ENCODE results near the gene ZBTB42.
A peak's percentile ranks its signal among the peaks of the same experiment; 100 is the strongest.

Gene ZBTB42

DNA sequence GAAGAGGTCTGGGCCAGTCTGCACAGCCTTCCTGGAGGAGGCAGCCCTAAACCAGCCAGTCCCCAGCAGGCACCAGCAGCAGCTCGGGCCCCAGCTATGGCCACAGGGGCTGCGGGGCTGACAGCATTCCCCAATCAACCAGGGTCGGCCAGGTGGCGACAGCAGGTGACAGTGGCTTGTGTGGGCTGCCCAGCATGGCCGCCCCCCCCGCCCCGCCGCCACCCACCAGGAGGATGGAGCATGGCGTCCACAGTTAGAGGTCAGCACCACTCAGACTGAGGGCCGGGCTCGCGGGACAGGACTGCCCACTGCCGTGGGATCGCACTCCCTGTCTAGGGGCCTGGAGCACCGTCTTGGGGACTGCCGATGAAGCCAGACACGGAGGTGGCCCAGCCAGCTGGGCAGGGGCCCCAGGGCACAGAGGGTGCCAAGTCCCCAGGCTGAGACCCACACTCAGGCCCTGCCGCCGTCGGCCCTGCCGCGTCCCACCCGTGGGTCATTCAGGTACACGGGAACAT, 20.3 kb upstream of the ZBTB42 start:
- DNase-seq (ENCODE audit: low read depth, low spot score) = no peak
- H3K4me3 ChIP-seq (ENCODE audit: low read length) = no peak overlapping the region

DNA sequence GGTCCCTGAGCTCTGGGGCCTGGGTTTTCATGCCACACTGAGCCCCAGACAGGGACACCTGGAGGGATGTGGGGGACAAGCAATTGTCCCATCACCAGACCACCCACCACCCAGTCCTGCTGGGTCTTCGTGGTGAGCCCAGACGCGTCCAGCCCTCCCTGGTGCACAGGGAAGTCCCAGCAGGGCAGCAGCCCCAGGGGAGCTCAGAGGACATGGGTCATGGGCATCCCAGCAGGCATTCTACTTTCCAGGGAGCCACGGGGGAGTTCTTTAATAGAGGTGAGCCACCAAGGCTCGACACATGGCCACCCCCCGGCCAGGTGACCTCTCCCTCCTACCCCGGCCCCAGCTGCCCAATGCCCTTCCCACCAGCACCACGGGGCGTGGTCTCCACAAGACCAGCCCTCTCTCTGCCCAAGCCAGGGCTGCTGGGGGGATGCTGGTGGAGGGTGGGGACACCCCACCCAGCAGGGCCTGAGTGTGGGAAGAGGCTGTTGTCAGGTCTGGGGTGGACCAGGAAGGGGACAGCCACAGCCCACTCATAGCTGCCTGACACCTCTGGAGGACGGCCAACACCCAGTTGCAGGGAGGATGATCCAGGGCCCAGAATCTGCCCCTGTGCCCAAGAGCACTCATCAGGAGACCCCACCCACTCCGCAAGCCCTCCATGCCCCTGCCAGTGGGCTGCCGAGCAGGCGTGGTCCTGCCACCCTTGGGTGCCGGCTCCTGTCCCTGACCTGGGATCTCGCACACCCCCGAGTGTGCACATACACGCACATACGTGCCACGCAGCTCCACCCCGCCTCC, 19.4 kb upstream of the ZBTB42 start:
- H3K4me3 ChIP-seq (ENCODE audit: low read length) = no peak overlapping the region
- no peak for DNase-seq (ENCODE audit: low read depth, low spot score)

DNA sequence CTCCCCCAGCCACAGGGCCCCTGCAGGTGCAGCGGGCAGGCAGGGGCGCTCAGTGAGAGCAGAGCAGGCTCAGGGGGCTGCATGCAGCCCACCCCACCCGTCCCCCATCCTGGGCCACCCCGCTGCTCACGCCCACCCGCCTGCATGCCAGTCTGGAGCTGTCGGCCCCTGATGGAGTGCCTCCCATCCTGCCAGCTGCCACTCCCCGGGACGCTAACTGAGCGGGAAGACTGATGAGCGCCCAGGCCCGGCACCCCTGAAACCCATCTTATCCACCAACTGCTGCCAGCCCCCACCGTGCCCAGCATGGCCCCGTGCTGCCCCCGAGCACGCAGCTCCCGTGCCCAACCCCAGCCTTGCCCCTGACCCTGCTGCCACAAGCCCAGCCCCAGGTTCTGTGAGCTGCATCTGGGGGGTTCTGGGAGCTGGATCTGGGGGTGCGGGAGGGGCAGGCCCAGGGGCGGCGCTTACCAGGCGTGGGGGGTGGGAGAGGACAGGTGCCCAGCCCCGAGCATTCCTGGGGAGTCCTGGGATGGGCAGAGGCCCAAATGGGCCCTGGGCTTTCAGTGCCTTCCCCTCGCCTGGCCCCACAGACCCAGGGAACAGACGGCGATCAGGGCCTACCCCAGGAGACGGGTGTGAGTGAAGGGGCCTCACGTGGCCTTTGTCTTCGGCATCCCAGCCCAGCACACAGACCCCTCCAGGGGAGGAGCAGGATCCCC, 18.7 kb upstream of the ZBTB42 start:
- DNase-seq (ENCODE audit: low read depth, low spot score) = no peak
- no peak overlapping the region for H3K4me3 ChIP-seq (ENCODE audit: low read length)

DNA sequence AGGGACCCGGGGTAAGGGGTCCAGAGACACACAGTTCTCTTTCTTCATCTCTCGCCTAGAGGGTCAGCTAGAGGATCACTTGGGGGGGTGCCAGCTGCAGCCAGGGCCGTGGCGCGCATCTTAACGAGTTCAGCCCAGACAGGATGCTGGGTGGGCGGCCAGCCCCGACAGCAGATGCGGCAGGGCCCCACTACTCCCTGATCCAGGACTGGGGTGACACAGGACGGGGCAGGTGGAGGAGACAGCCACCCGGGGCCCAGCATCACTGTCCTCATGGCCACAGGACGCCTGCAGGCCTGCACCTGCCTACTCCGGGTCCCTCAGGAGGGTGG, 18.1 kb upstream of the ZBTB42 start:
- DNase-seq (ENCODE audit: low read depth, low spot score) = no peak
- no peak overlapping the region for H3K4me3 ChIP-seq (ENCODE audit: low read length)

DNA sequence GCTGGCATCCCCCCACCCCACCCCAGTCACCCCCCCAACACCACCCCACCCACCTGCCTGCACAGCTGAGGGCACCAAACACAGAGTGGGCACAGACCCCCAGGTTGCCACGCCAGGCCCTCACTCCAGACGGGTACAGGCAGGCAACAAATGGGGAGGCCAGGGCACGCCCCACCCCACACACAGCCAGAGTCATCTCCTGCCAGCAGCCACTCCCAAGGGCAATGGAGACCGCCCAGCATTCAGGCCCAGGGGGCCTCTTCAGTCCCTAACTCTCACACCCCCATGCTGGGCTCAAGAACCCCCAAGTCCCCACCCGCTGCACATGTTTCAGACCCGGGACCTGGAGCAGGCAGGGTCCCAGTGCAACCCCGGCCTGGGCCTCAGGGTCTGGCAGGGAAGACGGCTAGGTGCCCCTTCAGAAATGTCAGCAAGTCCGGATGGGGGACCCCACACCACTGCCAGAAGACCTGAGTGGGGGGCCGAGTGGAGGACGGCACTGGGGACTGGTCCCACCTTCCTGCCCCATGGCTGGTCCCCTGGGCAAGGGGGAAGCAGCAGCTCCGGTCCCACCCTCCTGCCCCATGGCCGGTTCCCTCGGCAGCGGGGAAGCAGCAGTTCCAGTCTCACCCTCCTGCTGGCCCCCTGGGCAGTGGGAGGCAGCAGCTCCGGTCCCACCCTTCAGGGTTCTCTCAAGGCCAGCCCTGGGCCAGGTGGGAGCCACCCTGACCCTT, 17.2 kb upstream of the ZBTB42 start:
- DNase-seq (ENCODE audit: low read depth, low spot score) = no peak
- H3K4me3 ChIP-seq (ENCODE audit: low read length) = no peak overlapping the region

DNA sequence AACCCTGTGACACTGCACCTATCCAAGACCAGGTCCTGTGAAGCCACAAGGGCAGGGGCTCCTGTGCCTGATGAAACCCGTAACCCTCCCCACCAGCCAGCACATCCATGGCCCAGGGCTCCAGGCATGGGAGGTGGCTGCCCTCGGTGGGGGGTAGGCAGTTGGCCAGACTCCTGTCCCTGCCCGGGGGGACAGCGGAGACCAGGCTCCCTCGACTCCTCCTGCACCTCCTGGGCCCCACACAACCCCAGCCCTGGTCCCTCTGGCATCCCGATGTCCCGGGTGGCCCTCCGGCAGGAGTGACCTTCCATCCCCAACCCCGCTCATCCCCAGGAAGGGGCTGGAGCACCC, 16.7 kb upstream of the ZBTB42 start:
- DNase-seq (ENCODE audit: low read depth, low spot score) = no peak
- no peak overlapping the region for H3K4me3 ChIP-seq (ENCODE audit: low read length)

DNA sequence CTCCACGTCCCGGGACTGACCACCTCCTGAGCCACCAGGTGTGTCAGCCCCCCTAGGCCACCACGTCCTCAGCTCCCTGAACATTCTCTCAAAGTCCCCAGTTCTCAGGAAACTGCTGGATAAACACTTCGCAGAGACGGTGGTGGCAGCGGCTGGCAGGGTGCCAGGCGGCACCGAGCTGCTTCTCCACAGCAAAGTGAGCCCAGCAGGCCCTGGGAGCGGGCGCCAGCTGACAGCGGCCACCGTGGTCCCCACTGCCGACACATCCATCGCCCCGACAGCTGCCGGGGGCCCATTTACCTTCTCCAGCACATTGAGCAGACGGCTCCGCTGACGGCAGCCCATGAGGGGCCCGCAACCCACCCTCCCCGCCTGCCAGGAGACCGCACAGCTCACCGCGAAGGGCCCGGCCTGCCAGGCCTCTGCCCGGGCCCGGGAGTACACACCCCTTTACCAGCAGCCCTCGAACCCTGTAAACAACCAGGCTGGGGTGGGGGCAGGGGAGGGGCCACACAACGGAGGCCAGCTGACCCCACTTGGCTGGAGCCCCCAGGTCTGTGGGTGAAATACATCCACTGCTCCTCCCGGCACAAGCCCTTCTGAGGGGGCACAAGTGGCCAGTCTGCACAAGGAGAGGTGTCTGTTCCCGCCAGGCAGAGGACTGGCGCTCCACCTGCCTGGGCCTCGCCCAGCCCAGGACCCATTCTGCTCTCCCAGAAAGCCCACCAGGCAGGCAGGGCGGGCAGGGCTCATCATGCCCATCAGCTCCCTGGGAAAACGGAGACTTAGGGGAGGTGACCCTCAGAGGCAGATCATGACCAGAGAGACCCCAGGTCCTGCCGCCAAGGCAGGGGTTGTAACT, 15.8 kb upstream of the ZBTB42 start:
- DNase-seq (ENCODE audit: low read depth, low spot score) = no peak
- no peak overlapping the region for H3K4me3 ChIP-seq (ENCODE audit: low read length)

DNA sequence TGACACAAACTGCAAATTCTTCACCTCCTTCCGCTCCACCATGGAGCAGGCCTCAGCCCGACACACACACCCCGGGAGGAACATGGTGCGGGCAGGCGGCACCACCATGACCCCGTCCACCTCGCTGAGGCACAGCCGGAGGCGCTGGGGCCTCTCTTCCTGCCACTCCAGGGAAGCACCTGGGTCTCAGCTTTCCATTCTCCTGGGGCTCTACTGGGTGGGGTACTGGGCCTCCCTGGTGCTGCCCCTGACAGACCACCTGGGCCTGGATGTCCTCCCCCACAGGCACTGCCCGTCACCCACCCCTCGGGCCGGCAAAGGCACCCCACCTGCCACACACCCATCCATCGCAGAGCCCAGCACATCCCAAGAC, 15.2 kb upstream of the ZBTB42 start:
- no peak for DNase-seq (ENCODE audit: low read depth, low spot score)
- no peak overlapping the region for H3K4me3 ChIP-seq (ENCODE audit: low read length)

DNA sequence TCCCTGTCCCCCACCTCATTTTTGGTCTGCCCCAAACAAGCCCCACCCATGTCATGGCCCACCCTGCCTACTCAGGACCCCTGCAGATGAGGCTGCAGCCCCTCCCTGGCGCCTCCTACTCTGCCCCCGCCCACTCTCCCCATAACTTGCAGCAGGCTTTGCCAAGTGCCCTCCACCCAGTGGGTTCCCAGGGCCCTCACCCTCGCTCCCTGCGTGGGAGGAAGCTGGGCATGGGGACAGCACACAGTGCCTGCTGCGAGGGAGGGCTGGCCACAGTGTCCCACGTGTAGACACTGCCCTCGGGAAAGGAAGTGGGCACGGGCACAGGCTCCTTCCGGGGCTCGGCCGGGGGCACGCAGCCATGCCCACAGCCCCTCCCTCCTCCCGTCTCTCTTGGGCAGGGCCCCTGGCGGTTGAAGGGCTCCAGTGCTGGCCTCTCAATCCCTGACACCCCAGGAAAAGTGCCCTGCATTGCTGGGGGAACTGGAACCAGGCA, 14.8 kb upstream of the ZBTB42 start:
- no peak overlapping the region for H3K4me3 ChIP-seq (ENCODE audit: low read length)
- peak; percentile 46 for DNase-seq (ENCODE audit: low read depth, low spot score)

DNA sequence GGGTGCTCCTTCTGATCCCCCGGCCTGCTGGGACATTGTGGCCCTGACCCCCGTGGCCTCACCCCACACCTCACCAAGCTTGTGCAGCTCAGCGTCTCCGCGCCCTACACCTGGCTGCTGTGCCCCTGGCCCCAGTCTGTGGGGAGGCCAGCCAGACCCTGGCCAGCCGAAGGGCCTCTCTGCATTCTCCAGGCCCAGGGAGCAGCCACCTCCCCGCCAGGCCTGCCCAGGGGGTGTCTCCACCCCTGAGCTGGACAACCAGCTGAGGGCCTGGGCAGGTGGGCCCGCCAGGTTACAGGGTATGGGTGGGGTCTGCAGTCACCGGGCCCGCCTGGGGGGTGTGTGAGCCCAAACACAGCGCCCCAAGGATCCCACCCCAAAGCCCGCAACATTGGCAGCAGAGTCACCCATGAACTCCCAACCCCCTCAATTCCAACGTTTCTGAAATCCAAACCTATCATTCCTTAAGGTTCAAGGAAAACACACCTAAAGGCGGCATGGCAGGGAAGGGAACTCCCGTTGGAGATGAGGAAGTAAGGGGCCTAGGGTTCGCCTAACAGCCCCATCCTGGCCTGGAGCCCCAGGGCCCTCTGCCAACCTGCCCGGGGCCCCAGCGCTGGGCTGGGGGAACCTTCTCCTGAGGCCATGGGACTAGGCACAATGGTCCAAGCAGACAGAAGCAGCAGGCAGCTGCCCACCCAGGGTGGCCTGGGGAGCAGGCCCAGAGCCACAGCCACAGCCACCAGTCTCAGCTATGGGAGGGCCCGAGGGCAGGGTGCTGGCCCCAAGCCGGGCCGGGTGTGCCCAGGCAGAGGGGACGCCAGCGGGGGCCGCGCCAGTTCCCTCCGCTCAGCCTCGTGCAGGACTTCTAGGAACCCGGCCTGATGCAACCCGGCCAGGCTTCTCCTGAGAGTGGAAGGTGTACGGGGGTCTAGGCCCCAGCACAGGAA, 13.9 kb upstream of the ZBTB42 start:
- no peak overlapping the region for H3K4me3 ChIP-seq (ENCODE audit: low read length)
- no peak for DNase-seq (ENCODE audit: low read depth, low spot score)

DNA sequence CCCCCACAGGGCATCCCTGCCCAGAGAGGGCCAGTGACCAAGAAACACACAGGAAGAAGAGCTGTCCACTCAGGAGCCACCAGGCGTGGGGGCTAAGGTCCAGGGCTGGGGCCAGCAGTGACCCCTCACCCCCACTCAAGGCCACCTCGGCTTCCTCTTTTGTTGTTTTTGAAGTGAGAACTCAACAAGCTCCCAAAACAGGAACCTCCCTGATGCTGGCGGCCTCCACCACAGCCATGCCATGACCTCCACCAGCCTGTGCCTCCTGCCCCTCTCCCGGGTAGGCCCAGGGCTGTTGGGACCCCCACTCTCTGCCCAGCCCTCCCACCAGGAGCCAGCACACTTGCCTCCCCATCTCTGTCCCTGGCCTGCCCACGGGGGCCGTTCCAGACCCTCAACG, 13.2 kb upstream of the ZBTB42 start:
- H3K4me3 ChIP-seq (ENCODE audit: low read length) = no peak overlapping the region
- no peak for DNase-seq (ENCODE audit: low read depth, low spot score)

DNA sequence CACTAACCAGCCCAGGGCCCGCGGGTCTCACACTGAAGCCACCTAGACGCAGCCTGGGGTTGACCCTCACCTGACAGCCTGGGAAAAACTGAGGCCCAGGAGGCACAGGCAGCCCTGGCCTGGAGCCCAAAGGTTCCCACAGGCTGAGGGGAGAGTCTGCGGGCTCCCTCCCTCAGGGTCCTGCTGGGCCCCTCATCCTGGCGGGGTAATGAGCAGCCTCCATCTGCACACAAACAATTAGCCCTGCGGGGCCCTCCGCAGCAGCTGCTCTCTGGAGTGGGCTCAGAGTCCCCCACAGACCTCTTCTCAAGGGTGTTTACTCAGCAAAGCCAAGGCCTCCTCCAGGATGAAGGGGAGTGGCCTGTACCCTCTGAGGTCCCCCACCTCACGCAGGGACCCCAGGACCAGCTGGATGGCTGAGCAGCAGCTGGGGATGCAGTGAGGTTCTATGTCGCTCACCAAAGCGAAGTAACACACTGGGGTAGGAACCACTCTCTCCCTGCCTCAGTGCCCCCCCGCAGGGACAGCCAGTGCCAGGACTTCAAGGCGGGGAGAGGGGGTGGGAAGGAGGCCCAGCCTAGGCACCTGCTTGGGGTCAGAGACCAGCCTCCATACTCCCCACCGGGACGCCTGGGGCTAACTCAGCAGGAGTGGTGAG, 12.6 kb upstream of the ZBTB42 start:
- H3K4me3 ChIP-seq (ENCODE audit: low read length) = no peak overlapping the region
- DNase-seq (ENCODE audit: low read depth, low spot score) = no peak

DNA sequence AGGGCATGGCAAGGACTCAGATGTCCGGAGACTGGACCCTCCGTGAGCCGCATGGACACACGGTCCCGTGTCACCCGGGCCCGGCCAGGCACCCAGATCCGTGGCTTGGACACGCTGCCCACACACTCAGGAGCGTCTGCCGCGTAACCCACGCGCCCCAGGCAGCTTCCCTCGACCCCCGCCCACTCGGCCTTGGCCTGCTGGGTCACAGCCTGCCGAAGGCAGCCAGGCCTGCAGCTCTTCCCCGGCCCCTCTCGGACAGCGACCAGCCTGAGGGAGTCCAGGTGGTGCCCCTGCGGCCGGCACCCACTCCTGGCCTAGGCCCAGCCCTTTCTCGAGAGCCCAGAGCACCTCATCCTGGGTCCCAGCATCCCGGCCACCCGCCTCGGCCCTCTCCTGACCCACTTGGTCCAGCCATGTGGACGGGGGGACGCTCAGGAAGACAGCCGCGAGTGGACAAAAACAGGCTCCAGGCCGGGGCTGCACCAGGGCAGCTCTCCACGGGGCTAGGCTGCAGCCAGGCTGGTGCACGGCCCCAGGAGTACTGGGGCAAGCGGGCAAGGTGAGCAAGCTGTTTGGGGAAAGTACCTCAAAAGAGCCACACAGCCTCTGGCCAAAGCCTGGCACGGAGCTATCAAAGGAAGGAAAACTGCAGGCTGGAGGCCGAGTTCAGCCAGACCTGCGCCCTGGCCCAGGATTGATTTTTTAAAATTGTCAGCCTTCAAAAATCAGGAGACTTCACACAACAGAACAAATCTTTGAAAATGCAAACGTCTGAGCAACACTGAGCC, 11.8 kb upstream of the ZBTB42 start:
- no peak overlapping the region for H3K4me3 ChIP-seq (ENCODE audit: low read length)
- DNase-seq (ENCODE audit: low read depth, low spot score) = no peak

DNA sequence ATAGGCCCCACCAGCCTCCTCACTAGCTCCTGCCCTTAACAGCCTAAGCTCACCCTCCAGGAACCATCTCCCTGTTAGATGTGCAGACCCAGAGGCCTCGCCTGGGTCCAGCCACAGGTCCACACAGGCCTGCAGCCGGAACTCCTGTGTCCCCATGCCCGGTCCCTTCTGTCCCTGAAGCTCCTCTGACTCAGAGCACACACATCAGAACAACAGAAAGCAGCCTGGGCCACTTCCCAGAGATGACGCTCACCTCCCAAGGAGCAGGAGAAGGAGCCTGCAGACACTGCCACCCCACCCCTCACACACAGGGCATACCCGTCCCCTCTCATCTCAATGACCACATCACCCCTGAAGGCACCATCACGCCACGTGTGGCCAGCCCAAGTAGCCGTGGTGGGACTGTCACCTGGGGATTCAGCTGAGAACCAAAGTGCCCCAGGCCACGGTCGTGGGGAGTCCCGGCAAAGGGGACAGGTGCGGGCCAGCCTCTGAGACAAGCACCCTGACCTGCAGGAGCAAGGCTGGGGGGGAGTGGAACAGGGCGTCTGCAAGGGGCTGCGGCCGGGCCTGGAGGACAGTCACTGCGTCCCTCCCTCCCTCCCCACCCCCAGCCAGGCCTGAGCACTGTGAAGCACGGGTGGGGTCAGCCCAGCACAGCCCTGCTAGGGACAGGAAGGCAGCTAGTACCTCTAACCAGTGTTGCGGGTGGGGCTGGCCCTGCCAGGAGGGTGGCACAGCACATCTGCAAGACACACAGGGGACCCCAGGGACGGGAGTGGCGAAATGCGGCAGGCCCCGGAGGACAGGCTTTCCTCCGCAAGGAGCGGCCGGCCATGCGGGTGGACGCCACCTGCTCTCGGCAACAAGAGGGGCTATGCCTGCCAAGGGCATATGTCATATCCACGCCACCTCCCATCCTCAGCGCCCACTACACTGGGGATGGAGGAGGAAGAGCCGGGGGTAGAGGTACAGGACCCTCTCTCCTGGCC, 10.9 kb upstream of the ZBTB42 start:
- no peak for DNase-seq (ENCODE audit: low read depth, low spot score)
- no peak overlapping the region for H3K4me3 ChIP-seq (ENCODE audit: low read length)

DNA sequence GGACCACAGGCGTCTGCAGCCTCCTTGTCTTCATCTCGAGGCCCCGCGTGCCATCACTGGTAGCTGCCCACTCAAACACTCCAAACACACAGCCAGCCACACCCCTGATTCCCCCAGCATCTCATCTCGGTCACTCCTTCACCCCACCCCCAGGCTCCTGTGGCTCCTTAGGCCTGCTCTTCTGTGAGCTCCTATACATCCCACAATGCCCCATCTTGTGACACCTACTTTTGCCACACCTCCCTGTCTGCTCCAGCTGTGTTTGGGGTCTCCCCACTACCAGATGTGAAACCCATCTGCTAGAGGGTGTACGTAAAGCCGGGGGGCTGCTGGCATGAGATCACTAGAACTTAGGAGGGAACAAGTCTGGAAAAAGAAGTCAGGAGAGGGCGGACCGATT, 9.5 kb upstream of the ZBTB42 start:
- DNase-seq (ENCODE audit: low read depth, low spot score) = no peak

More for the DNA sequence above, 9.5 kb upstream of the ZBTB42 start:
- H3K4me3 ChIP-seq (ENCODE audit: low read length) = no peak overlapping the region

Data from Jurkat, Clone E6-1 (cell line).